Glutamatergic neuron (in vitro differentiated cells): Measurements from ENCODE around the gene L2HGDH. TPM values are rescaled to one million over a fixed set of nuclear protein-coding genes. Genes with fewer than 3 reads are reported as not detected.
A peak's percentile ranks its signal among the peaks of the same experiment; 100 is the strongest.

ENCODE experiments used
- DNase-seq: peaks from one replicate; pipeline ENCODE4 v3.0.0; 2022
- H3K27ac Mint-ChIP-seq: one replicate; pipeline ENCODE4 v1.8.0; 2020; ENCODE audit warnings: mild to moderate bottlenecking, mixed read lengths, inconsistent platforms; ENCODE audit not compliant: unreplicated experiment
- H3K27me3 Mint-ChIP-seq: one replicate; pipeline ENCODE4 v1.8.0; 2020; ENCODE audit warnings: mild to moderate bottlenecking, moderate library complexity, mixed read lengths, inconsistent platforms; ENCODE audit not compliant: unreplicated experiment
- H3K36me3 Mint-ChIP-seq: one replicate; pipeline ENCODE4 v1.8.0; 2020; ENCODE audit warnings: mild to moderate bottlenecking, mixed read lengths, inconsistent platforms; ENCODE audit not compliant: unreplicated experiment
- H3K4me1 Mint-ChIP-seq: one replicate; pipeline ENCODE4 v1.8.0; 2020; ENCODE audit warnings: mild to moderate bottlenecking, low read depth, mixed read lengths, inconsistent platforms; ENCODE audit not compliant: unreplicated experiment
- H3K4me3 Mint-ChIP-seq: one replicate; pipeline ENCODE4 v1.8.0; 2020; ENCODE audit warnings: mild to moderate bottlenecking, mixed read lengths, inconsistent platforms; ENCODE audit not compliant: unreplicated experiment
- H3K9me3 Mint-ChIP-seq: one replicate; pipeline ENCODE4 v1.8.0; 2020; ENCODE audit warnings: mild to moderate bottlenecking, moderate library complexity, mixed read lengths, inconsistent platforms; ENCODE audit not compliant: unreplicated experiment
- CTCF ChIP-seq: fragments of 200-600 bp; sonication (generic); IDR thresholded peaks from one replicate; pipeline ENCODE4 v1.5.0; 2021; ENCODE audit not compliant: partially characterized antibody, unreplicated experiment
- microRNA-seq: library from miRNA; unstranded; fragments of <30 nt; microRNA quantifications from one replicate; pipeline ENCODE4, GENCODE V29; 2020; ENCODE audit not compliant: unreplicated experiment
- total RNA-seq: library from RNA; stranded (reverse); fragmentation: NEBNext Ultra II Directional; extraction: Animal tissue kit (Norgen Biotek cat#: 25700); gene quantifications from one replicate; pipeline ENCODE4 v1.2.1, GENCODE V29; 2021; ENCODE audit not compliant: unreplicated experiment

Gene L2HGDH
- total RNA-seq, 1 donor from 2014 or later, result 6.7 TPM

DNA sequence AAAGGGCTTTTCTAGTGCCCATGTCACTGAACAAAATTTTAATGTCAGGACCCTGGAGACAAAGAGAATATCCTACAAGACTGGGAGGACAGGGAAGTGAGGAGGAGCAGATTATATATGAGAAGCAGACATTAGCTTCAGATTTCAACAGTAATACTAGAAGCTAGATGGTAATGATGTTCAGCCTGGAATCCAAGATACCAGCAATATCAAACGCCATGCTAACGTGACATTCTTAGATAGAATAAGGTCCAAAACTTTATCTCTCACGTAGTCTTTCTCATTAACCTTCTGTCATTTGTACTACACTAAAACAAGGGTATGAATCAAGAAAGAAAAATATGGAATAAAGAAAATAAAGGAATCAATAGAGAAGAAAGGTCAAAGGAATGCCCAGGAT, 99.3 kb downstream of the L2HGDH start:
- no peaks in the 10 kb centered on the region for H3K27me3 Mint-ChIP-seq
- no peaks in the 10 kb centered on the region for H3K36me3 Mint-ChIP-seq
- H3K4me3 Mint-ChIP-seq, result no peak overlapping the region
- H3K9me3 Mint-ChIP-seq, result peaks cover 1% of the 10 kb centered on the region
- H3K27ac Mint-ChIP-seq, result no peak overlapping the region
- peaks cover 3% of the 10 kb centered on the region for H3K4me1 Mint-ChIP-seq
- no peak for DNase-seq
- no peak for TF ChIP-seq CTCF

- H3K27ac Mint-ChIP-seq, result no peak overlapping the region
- no peak for TF ChIP-seq CTCF
- no peak overlapping the region for H3K4me3 Mint-ChIP-seq
- peaks cover 1% of the 10 kb centered on the region for H3K9me3 Mint-ChIP-seq
- peaks cover under 1% of the 10 kb centered on the region for H3K4me1 Mint-ChIP-seq
- DNase-seq, result no peak
- H3K27me3 Mint-ChIP-seq, result no peaks in the 10 kb centered on the region
- no peaks in the 10 kb centered on the region for H3K36me3 Mint-ChIP-seq
Measured at GRCh38 chr14:50210074-50210473, 102.0 kb downstream of the L2HGDH start.

- no peaks in the 10 kb centered on the region for H3K36me3 Mint-ChIP-seq
- H3K9me3 Mint-ChIP-seq, result no peaks in the 10 kb centered on the region
- TF ChIP-seq CTCF, result no peak
- H3K4me1 Mint-ChIP-seq, result no peaks in the 10 kb centered on the region
- H3K27ac Mint-ChIP-seq, result no peak overlapping the region
- no peaks in the 10 kb centered on the region for H3K27me3 Mint-ChIP-seq
- H3K4me3 Mint-ChIP-seq, result no peak overlapping the region
- no peak for DNase-seq
Measured at GRCh38 chr14:50198499-50198898, 113.5 kb downstream of the L2HGDH start.

- H3K4me3 Mint-ChIP-seq, result no peak overlapping the region
- no peaks in the 10 kb centered on the region for H3K36me3 Mint-ChIP-seq
Measured at GRCh38 chr14:50191499-50191898, 120.5 kb downstream of the L2HGDH start.

More at GRCh38 chr14:50191499-50191898, 120.5 kb downstream of the L2HGDH start:
- no peaks in the 10 kb centered on the region for H3K4me1 Mint-ChIP-seq
- no peak for TF ChIP-seq CTCF
- no peak for DNase-seq
- H3K9me3 Mint-ChIP-seq, result no peaks in the 10 kb centered on the region
- no peak overlapping the region for H3K27ac Mint-ChIP-seq
- no peaks in the 10 kb centered on the region for H3K27me3 Mint-ChIP-seq

Small RNA genes within 50 kb of the gene (microRNA-seq; reads per million reads assigned to microRNA genes)
- 1.4 reads per million, percentile 3 among the genes with 10 or more reads in this experiment for gene MIR4504

Other genes with a start within 250 kb of the L2HGDH start
- 12.9 TPM for gene VCPKMT, start 195.7 kb downstream of the L2HGDH start, total RNA-seq
- gene SOS2, start 80.7 kb downstream of the L2HGDH start, total RNA-seq, result 50.4 TPM
- gene DMAC2L, start 95 bp upstream of the L2HGDH start, total RNA-seq, result 22.7 TPM
- gene CDKL1, start 84.7 kb upstream of the L2HGDH start, total RNA-seq, result 3.4 TPM
- 99.5 TPM for gene MAP4K5, start 220.3 kb upstream of the L2HGDH start, total RNA-seq
- gene ATL1, start 247.9 kb upstream of the L2HGDH start, total RNA-seq, result 44.0 TPM